IPS-15b (cell line): ENCODE measurements around the gene THAP4.

ENCODE experiments used
- H3K27me3 ChIP-seq: one replicate; pipeline ENCODE4 v1.6.1; 2013; ENCODE audit warnings: low read length; ENCODE audit not compliant: control insufficient read depth, insufficient read depth
- H3K36me3 ChIP-seq: one replicate; pipeline ENCODE4 v1.6.1; 2013; ENCODE audit warnings: low read length; ENCODE audit not compliant: control insufficient read depth, insufficient read depth
- H3K4me1 ChIP-seq: one replicate; pipeline ENCODE4 v1.6.1; 2013; ENCODE audit warnings: mild to moderate bottlenecking, low read length; ENCODE audit not compliant: control insufficient read depth, insufficient read depth
- H3K4me3 ChIP-seq: one replicate; pipeline ENCODE4 v1.5.1; 2013; ENCODE audit warnings: low read depth, low read length
- H3K9ac ChIP-seq: one replicate; pipeline ENCODE4 v1.6.1; 2013; ENCODE audit warnings: low read depth, mild to moderate bottlenecking, low read length
- H3K9me3 ChIP-seq: one replicate; pipeline ENCODE4 v1.6.1; 2013; ENCODE audit warnings: mild to moderate bottlenecking, low read length; ENCODE audit not compliant: control insufficient read depth, insufficient read depth

THAP4 gene

DNA sequence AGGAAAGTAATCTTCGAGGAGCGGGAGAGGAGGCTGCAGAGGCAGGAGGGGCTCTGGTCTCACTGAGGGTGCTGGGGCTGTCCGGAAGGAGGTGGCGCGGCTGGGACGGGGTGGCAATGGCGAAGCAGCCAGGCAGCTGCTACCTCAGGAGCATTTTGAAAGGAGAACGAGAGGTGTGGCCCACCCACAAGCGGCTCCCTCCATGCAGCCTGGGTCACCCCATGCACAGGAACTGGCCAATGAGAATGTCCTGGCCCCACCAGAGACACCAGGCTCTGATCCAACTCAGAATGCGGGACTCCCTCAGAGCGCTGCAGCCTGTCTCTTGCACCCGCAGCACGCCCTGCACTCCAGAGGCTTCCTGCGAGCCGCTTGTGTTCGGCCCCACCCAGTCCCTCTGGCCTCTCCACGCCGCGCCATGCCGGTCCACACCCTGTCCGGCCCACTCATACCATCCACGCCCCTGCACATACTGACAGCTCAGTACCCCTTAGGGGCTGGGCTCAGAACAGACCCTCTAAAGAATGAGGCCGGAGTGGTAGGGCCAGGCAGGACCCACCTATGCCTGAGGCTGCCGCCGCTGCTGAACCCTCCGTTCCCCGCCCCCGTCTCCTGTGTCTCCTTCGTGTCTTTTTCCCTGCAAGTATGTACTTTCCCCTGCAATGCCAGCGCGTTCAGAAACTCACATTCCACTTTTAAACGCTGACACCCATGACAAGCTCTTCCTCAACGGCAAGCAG is 84.8 kb downstream of the THAP4 start:
- Histone ChIP-seq H3K4me1 (peaks cover 4% of the 10 kb centered on the region), H3K9me3 (no peaks in the 10 kb centered on the region), H3K36me3 (no peaks in the 10 kb centered on the region), H3K4me3 (no peak overlapping the region), H3K9ac (peak overlapping the region; percentile 8), H3K27me3 (no peaks in the 10 kb centered on the region)

DNA sequence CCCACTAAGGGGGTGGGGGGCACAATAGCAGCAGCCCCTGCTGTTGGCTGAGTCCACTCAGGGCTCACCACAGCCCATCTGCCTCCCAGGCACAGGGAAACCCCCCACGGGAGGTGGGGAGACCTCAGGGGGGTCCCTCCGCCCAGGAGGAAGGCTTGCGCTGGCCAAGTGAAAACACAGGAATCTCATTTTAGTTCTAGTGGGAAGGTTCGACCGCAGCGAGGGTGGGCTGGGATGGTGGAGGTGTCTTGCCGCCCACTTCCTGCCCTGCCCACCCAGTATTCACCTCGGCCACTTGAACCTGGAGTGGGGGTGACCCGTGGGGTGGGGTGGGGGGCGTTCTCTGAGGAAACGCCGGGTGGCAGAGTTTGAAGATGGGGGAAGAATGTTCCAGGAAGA is 85.4 kb downstream of the THAP4 start:
- Histone ChIP-seq H3K36me3 (no peaks in the 10 kb centered on the region), H3K27me3 (no peaks in the 10 kb centered on the region), H3K9me3 (no peaks in the 10 kb centered on the region), H3K4me1 (peaks cover 4% of the 10 kb centered on the region), H3K4me3 (no peak overlapping the region), H3K9ac (no peak overlapping the region)

DNA sequence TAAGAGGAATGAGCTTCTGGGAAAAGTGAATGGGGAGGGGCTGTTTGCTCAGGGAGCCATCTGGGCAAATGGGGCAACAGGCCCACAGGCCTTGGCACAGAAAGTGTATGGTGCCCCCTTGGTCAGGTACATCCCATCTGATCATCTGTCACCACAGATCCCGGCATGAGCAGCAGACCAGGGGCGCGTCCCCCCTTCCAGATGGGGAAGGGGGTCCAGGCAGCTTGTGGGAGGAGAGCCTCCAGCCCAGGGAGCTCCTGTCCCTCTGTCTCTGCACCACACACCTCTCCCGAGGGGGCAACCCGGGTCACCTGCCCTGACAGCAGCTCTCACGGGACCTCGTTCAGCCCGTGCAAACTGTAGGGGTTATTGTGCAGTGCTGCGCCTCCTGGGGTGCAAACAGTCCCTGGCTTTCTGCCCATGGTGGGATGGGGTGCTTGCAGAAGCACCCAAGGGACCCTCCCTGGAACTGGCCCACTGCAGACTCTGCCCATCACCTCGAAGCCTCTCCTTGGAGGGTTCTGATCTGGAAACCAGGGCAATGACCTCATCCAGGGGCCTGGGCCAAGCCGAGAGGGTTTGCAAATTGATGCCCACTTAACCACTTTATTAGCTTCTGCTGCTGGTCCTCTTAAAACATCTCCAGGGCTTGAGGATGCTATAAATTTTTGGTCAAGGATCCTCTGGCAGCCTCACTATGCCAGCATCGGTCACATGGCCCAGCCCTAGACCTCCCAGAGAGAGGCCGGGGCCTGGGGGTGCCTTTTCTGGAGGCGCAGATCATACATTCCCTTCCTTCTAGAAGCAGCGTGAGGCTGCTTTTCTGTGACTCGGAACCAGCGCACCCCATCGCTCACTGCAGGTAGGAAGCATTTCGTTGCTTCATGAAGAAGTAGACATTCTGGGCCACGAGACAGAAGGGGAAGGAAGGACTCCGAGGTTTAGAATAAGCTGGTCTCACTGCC is 86.1 kb downstream of the THAP4 start:
- H3K27me3 ChIP-seq = no peaks in the 10 kb centered on the region
- no peak overlapping the region for H3K4me3 ChIP-seq
- H3K9ac ChIP-seq = no peak overlapping the region
- H3K36me3 ChIP-seq = no peaks in the 10 kb centered on the region
- no peaks in the 10 kb centered on the region for H3K9me3 ChIP-seq
- peaks cover 2% of the 10 kb centered on the region for H3K4me1 ChIP-seq

- no peaks in the 10 kb centered on the region for H3K9me3 ChIP-seq
- no peak overlapping the region for H3K4me3 ChIP-seq
- H3K4me1 ChIP-seq = no peaks in the 10 kb centered on the region
- H3K9ac ChIP-seq = no peak overlapping the region
- H3K27me3 ChIP-seq = peaks cover under 1% of the 10 kb centered on the region
- no peaks in the 10 kb centered on the region for H3K36me3 ChIP-seq
These were observed 88.5 kb downstream of the THAP4 start for GRCh38 chr2:241548451-241548835.

DNA sequence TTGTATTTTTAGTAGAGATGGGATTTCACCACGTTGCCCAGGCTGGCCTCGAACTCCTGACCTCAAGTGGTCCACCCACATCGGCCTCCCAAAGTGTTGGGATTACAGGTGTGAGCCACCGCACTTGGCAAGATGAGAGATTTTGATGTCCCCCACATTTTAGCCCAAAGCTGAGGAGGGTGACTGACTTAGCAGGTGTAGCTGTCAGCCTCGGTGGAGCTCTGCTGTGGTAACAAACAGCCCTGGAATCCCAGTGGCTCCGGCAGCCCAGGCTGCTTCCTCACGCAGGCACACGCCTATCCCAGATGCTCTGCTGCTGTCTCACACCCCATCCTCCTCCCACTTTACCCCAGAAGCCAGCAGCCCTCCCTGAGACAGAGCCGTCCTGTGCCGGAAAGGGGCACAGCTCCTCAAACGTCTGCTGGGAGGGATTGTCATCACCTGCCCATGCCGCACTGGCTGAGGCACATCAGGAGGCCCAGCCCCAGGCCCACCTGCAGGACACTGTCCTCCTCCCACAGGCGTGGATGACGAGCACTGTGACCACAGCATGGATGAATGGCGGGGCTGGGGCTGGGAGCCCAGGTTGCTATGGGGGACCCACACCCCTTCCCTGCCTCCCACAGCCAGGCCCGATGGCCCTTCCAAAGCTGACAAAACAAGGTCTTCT is 89.0 kb downstream of the THAP4 start:
- Histone ChIP-seq H3K4me1 (no peaks in the 10 kb centered on the region), H3K36me3 (no peaks in the 10 kb centered on the region), H3K4me3 (no peak overlapping the region), H3K9ac (no peak overlapping the region), H3K9me3 (no peaks in the 10 kb centered on the region), H3K27me3 (peaks cover 6% of the 10 kb centered on the region)

DNA sequence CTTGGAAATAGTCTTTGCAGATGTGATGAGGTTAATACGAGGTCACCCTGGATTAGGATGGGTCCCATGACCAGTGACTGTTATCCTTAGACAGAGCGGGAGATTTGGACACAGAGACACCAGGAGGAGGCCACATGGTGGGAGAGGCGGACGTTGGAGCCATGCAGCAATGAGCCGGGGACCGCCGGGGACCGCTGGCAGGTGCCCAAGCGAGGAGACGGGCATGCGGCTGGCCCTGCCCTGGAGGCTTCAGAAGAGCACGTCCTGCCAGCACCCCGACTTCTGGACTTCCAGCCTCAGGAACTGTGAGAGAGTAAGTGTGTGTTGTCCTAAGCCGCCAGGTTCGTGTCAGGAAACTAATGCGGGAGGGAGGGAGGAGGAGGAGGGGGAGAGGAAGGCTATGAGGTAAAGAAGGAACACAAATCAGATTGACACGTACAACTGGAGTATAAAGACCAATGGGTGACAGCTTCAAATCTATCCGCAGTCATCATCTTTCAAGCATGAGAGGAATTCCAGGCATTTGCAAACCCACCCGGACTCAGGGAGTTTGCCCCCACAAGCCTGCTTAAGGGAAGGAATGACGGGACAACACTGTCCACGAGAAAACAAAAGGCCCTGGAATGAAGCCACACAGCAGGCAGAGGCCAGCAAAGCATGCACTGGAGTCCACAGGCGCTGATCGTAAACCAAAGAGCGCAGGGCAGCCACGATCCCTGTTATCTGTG is 90.0 kb downstream of the THAP4 start:
- H3K27me3 ChIP-seq = peaks cover 16% of the 10 kb centered on the region

GRCh38 chr2:241545523-241546473 is 91.2 kb downstream of the THAP4 start:
- Histone ChIP-seq H3K4me1 (no peaks in the 10 kb centered on the region), H3K36me3 (no peaks in the 10 kb centered on the region)

More for the DNA sequence above, 90.0 kb downstream of the THAP4 start:
- Histone ChIP-seq H3K4me1 (no peaks in the 10 kb centered on the region), H3K4me3 (no peak overlapping the region), H3K9ac (peak overlapping the region; percentile 16), H3K9me3 (no peaks in the 10 kb centered on the region), H3K36me3 (no peaks in the 10 kb centered on the region)

DNA sequence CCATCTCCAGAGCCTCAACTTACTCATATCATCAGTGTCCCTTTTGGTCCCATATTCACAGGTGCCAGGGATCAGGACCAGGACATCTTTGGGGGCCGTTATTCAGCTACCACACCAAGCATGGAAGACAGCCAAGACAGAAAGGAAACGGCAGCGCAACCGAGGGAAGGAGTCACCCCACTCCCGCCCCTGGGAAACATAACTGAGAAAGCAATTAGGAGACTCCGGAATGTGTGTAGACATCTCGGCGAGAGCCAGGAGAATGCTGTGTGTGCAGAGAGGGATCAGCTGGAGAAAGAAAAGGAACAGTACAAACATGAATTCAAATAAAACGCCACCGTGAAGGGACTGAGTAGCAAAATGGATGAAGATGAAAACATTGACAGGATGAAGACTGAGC is 91.9 kb downstream of the THAP4 start:
- no peaks in the 10 kb centered on the region for H3K9me3 ChIP-seq
- H3K36me3 ChIP-seq = no peaks in the 10 kb centered on the region
- H3K9ac ChIP-seq = no peak overlapping the region
- no peak overlapping the region for H3K4me3 ChIP-seq
- peaks cover 30% of the 10 kb centered on the region for H3K27me3 ChIP-seq
- H3K4me1 ChIP-seq = peaks cover 4% of the 10 kb centered on the region

More at GRCh38 chr2:241545523-241546473, 91.2 kb downstream of the THAP4 start:
- Histone ChIP-seq H3K9me3 (no peaks in the 10 kb centered on the region), H3K27me3 (peaks cover 23% of the 10 kb centered on the region), H3K4me3 (no peak overlapping the region), H3K9ac (no peak overlapping the region)

DNA sequence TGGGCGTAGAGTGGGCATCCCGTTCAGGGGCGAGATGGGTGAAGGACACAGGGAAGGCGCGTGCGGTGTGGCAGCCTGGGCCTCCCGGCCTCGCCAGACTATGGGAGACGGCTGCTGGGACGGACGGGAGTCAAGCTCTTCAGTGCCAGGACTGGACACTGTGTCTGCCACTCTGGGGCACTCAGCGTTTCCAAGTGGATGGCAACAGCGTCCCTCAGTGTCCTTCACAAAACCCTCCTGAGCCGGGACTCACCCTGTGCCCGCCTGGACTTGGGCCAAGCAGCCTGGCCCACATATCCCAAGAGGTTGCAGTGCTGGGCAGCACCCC is 94.7 kb downstream of the THAP4 start:
- H3K9me3 ChIP-seq = no peaks in the 10 kb centered on the region
- no peaks in the 10 kb centered on the region for H3K36me3 ChIP-seq
- peaks cover 4% of the 10 kb centered on the region for H3K4me1 ChIP-seq
- peak overlapping the region; percentile 56 for H3K4me3 ChIP-seq
- no peak overlapping the region for H3K9ac ChIP-seq
- H3K27me3 ChIP-seq = peaks cover 33% of the 10 kb centered on the region

DNA sequence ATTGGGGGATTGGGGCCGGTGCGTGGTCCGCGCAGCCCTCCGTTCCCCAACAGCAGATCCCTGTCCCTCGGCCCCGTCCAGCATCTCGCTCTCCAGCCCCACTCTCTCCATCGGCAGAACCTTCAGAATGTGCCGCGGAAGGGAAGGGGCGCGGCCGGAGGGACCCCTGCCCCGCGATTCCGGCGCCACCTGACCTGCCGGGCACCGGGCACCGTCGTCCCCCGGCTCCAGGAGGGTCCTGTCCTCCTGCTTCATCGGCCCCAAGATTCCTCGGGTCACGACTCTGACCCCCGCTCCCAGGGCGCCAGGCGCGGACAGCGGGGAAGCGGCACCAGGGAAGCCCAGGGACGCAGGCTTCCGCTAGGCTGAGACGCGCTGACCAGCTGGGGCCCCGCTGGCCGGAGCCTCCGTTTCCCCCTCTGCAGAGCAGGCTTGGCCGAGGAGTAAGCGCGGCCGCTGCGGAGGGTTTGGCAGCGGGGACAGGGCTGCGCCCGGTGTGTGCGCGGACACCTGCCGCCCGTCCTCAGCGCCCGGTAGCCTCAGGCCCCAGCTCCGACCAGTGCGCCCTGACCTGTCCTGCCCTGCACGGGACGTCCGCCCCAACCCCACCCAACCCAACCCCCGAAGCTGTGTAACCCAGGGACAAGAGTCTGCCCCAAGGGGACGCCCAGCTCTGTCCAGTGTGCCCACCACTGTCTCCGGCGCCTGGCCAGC is 95.2 kb downstream of the THAP4 start:
- Histone ChIP-seq H3K4me1 (peaks cover 4% of the 10 kb centered on the region), H3K36me3 (no peaks in the 10 kb centered on the region), H3K4me3 (peak overlapping the region; percentile 56), H3K9ac (no peak overlapping the region), H3K9me3 (no peaks in the 10 kb centered on the region), H3K27me3 (peaks cover 33% of the 10 kb centered on the region)
